Measurements from ENCODE around the gene PGP.

- TF ChIP-seq POLR2A (IDR thresholded peaks at IDR 0.05; ENCODE audit: low read depth, low read length) (no peak), CEBPB (IDR thresholded peaks at IDR 0.05; ENCODE audit: low read depth, low read length) (no peak), MXI1 (IDR thresholded peaks at IDR 0.05; ENCODE audit: borderline replicate concordance, low read depth, low read length) (no peak), BHLHE40 (IDR thresholded peaks at IDR 0.05; ENCODE audit: low read depth, low read length) (no peak)
- TF ChIP-seq, protein P1, sequence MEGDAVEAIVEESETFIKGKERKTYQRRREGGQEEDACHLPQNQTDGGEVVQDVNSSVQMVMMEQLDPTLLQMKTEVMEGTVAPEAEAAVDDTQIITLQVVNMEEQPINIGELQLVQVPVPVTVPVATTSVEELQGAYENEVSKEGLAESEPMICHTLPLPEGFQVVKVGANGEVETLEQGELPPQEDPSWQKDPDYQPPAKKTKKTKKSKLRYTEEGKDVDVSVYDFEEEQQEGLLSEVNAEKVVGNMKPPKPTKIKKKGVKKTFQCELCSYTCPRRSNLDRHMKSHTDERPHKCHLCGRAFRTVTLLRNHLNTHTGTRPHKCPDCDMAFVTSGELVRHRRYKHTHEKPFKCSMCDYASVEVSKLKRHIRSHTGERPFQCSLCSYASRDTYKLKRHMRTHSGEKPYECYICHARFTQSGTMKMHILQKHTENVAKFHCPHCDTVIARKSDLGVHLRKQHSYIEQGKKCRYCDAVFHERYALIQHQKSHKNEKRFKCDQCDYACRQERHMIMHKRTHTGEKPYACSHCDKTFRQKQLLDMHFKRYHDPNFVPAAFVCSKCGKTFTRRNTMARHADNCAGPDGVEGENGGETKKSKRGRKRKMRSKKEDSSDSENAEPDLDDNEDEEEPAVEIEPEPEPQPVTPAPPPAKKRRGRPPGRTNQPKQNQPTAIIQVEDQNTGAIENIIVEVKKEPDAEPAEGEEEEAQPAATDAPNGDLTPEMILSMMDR (conservative IDR thresholded peaks at IDR 0.05; ENCODE audit: low read depth, low read length): no peak
Measured at GRCh38 chr16:2196981-2197511, 17.6 kb downstream of the PGP start.
